GM19099 (cell line): ENCODE results near the gene ITGA4.
A peak's percentile ranks its signal among the peaks of the same experiment; 100 is the strongest.

ENCODE experiments used
- POLR2A ChIP-seq: IDR thresholded peaks from 3 replicates; pipeline ENCODE4 v1.6.1; 2011; ENCODE audit warnings: low read depth; ENCODE audit not compliant: insufficient read length; ENCODE audit errors: extremely low read depth

Gene ITGA4

DNA sequence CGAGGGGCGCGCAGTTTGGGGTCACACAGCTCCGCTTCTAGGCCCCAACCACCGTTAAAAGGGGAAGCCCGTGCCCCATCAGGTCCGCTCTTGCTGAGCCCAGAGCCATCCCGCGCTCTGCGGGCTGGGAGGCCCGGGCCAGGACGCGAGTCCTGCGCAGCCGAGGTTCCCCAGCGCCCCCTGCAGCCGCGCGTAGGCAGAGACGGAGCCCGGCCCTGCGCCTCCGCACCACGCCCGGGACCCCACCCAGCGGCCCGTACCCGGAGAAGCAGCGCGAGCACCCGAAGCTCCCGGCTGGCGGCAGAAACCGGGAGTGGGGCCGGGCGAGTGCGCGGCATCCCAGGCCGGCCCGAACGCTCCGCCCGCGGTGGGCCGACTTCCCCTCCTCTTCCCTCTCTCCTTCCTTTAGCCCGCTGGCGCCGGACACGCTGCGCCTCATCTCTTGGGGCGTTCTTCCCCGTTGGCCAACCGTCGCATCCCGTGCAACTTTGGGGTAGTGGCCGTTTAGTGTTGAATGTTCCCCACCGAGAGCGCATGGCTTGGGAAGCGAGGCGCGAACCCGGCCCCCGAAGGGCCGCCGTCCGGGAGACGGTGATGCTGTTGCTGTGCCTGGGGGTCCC lies at the start of gene ITGA4:
Gene ITGA4 (plus strand): TSS at position 266 of the 620 bp plus-strand sequence. CDS start 269 bp downstream, at position 535.
- TF ChIP-seq POLR2A, result peak; percentile 66

- no peak for TF ChIP-seq POLR2A
Measured at GRCh38 chr2:181408861-181409260, 48.3 kb upstream of the ITGA4 start.

- peak; percentile 39 for TF ChIP-seq POLR2A
Measured at GRCh38 chr2:181411105-181411849, 45.9 kb upstream of the ITGA4 start.

DNA sequence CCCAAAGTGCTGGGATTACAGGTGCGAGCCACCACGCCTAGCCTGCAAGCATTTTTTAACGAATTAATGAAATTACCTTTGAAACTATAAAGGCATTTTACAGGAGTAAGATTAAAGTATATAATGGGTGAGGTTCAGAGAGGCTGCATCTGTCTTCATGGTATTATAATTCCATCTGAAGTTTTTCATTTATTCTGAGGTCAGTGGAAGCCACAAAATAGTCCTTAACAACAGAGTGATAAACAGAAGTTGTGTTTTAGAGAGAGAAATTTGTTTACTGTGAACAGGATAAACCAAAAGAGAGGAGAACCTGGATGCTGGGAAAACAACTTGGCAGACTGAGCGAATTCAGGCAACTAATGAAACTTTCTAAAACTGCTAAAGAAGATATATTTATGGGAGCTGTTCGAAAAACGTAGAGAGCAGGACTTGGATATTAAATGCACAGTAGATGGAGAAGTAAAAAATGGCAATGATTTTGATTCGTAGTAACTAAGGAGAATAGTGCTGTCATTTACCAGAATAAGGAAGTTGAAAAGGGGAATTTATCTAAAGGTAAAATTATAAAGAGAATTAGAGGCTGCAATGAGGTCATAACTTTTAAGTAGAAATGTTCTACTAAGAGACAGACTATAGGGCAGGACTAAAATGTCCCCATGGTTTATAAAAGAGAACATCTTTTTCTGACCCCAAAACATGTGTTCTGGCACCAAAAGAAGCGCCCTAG lies 37.9 kb upstream of the ITGA4 start:
- no peak for TF ChIP-seq POLR2A

GRCh38 chr2:181420259-181421130 lies 36.7 kb upstream of the ITGA4 start:
- TF ChIP-seq POLR2A, result no peak

- TF ChIP-seq POLR2A, result no peak
Measured at GRCh38 chr2:181421131-181421458, 36.1 kb upstream of the ITGA4 start.

DNA sequence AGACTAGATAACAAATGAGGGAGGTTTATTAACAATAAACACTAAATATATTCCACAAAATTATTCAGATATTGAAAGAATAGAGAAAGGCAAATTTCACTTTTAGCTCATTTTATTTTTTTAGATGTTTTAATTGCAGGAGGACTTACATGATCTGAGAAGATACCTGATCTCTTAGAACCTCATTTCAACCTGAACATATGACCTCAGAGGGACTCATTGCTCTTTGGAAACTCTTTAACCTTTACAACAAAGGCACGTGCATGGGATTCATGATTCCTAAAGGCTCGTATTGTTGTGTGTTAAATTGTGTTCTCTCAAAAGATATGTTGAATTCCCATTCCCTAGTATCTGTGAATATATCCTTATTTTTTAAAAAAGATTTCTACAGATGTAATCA lies 35.7 kb upstream of the ITGA4 start:
- TF ChIP-seq POLR2A, result no peak

DNA sequence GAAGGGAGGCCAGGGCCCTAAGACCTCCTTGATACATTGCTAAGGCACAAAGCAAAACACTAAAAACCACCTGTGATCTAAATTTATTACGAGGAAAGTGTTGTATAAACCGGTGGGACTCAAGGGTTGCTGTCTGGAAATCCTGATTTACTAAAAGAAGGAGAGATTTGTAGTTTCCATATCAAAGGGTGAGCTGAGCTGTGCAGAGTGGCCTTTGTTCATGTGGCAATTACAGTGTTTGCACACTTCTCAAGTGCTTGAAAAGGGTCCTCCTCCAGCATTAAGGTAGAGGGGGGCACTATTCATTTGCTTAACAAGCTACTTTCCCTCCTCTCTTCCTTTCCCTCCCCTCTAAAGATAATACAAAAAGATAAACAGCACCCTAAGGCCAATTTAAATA lies 30.5 kb upstream of the ITGA4 start:
- no peak for TF ChIP-seq POLR2A

- TF ChIP-seq POLR2A, result no peak
Measured at GRCh38 chr2:181430406-181431118, 26.6 kb upstream of the ITGA4 start.

- TF ChIP-seq POLR2A, result no peak
Measured at GRCh38 chr2:181431674-181432073, 25.5 kb upstream of the ITGA4 start.

DNA sequence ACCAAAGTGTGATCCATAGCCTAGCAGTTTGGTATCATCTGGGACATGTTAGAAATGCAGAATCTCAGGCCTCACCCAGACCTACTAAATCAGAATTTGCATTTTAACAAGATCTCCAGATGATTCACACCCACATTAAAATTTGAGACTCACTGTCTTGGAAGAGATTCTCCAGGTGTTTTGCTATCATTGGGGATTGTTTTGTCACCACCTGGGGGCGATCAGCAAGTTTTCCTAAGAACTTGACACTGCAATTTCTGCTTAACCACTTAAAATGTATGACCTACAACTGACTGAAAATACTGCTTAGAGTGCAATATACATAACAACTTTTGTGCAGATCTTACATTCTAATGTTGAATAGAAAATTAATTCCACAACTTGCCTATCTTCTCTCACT lies 18.9 kb upstream of the ITGA4 start:
- TF ChIP-seq POLR2A, result no peak

GRCh38 chr2:181440344-181440743 lies 16.8 kb upstream of the ITGA4 start:
- TF ChIP-seq POLR2A, result no peak

DNA sequence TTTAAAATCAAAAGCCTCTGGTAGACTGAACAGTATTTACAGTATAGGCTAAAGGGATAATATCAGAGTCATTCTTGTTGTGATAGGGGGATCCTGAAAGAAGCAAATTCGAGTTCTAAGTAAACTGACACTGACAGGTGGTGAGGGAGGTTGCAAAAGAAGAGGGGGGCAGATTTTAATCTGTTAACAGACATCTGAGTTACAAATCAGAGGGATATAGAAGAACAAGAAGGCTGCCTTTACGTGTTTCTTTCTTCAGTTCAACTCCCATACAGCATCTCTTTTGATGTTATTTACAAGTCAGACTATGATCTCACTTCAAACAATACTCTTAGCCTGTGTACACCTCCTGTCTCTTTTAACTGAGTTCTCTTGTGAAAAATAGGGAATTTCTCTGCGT lies 16.3 kb upstream of the ITGA4 start:
- TF ChIP-seq POLR2A, result no peak

DNA sequence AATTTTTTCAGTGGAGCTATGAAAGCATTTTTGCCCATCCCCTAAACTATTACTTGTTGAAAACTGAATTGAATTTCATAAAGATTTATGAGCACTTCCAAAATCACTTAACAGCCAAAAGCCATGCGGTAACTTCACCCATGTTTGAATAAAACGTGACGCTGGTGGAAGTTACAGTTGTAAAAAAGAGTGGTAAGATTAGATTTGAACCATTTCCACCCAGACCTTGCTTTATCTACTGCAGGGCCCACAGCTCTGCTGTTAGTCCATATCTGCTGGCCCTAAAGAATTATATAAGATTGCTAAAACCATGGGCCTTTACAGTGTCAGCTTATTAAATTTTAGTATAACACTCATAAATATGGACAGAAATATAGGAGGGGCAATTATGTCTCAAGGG lies 15.5 kb upstream of the ITGA4 start:
- no peak for TF ChIP-seq POLR2A
